Fibroblast of peridontal ligament (primary cell): ENCODE measurements around the gene HMGCR.
"Not testable (repeated sequence)": the region's sequence is repeated elsewhere in the genome, so short reads cannot be mapped to it uniquely, and the experiment has no call there.

Experiments
- DNase-seq: peaks from one replicate; pipeline ENCODE4 v3.0.0-alpha.2; 2010; ENCODE audit errors: extremely low read depth

HMGCR gene

GRCh38 chr5:75336615-75337336, at the start of gene HMGCR:
TSS of gene HMGCR (plus strand) at chr5:75337220. CDS start at chr5:75342606, 5,386 bp downstream.
- DNase-seq: peak; percentile 99

DNA sequence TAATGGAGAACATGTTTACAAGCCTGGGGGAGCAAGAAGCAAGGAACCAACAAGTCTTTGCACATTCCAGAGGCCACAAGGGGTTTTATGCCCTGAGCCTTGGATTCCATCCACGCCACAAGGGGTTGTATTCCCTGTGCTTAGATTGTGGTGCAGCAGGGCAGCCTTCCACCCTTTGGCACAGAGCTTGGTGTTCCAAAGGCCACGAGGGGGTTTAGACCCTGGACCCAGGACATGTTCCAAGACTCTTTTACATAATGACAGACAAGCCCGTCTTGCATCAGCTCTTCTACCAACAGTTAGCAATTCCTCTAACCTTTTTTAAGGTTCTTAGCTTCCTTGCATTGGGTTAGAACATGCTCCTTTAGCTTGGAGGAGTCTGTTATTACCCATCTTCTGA, 45.2 kb upstream of the HMGCR start:
- not testable (repeated sequence) for DNase-seq

DNA sequence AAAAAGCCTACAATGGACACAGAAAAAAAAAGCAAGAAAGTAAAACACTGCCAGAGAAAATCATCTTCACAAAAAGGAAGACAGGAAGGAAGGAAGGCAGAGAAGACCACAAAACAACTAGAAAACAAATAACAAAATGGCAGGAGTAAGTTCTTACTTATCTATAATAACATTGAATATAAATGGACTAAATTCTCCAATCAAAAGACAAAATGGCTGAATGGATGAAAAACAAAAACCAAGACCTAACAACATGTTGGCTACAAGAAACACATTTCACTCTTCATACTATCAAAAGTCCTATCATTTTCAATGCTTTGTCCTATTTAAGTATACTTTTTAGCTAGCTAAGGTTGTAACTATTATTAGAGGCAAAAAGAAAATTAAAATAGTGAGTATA, 36.9 kb upstream of the HMGCR start:
- DNase-seq: no peak

DNA sequence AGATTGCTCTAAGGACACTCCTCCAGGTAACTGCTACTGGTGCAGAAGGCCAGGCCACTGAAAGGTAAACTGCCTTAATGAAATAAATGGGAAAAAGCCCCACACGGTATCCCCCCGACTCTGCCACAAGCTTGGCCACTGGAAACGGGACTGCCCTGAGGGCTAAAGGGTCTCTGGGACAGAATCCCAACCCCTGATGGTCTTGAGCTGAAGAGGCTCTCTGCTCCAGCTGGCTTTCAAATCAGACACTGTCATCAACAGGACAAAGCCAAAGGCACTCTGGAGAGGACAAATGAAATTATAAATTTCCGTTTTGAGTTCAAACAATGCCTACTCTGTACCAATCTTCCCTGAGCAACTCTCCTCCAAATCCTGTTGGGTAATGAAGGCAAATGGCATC, 33.6 kb upstream of the HMGCR start:
- DNase-seq: no peak

GRCh38 chr5:75304486-75304885, 32.5 kb upstream of the HMGCR start:
- DNase-seq: not testable (repeated sequence)

- DNase-seq: peak; percentile 21
Observed at GRCh38 chr5:75306746-75307145, 30.3 kb upstream of the HMGCR start.

DNA sequence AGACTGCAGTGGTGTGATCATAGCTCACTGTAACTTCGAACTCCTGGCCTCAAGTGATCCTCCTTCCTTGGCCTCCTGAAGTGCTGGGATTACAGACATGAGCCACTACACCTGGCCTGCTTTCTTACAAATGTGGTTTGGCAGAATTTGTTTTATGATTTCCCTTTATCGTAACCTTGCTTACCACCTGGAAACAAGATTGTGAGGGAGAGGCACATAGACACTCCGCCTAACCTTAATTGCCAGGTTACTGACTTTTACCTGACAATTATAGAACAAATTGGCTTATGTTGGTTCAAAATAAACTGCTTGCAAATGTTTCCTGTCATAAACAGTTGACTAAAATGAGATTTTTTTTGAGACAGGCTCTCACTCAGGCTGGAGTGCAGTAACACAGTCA, 26.8 kb upstream of the HMGCR start:
- DNase-seq: no peak

DNA sequence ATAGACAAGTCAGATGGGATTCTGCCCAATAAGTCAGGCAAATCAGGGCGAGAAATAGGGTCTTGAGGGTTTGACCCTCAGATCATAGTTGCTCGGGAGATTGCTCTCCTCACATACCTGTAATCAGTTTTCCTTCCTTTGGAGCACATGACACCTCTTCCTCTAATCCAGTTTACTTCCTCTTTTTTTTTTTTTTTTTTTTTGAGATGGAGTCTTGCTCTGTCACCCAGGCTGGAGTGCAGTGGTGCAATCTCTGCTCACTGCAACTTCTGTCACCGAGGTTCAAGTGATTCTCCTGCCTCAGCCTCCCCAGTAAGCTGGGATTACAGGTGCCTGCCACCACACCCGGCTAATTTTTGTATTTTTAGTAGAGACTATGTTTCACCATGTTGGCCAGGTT, 17.9 kb upstream of the HMGCR start:
- DNase-seq: not testable (repeated sequence)

DNA sequence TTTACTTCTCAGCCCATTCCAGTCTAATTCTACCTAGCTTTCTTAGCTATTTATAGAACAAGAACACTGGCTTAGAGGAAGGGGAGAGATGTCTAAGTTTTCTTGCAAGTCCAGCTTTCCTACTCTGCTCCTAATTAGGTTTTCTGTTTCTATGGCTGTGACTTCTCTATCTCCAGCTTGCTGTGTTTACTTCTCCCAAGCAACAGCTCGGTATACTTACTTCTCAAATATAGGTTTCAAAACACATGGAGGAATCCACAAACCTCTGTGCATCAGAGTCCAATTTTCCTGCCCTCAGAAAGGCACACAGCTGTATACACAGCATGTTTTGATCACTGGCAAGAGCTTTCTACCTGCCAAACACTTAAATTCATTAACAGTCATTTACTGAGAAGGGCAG, 17.4 kb upstream of the HMGCR start:
- DNase-seq: no peak

- no peak for DNase-seq
Observed at GRCh38 chr5:75320371-75320770, 16.6 kb upstream of the HMGCR start.

- no peak for DNase-seq
Observed at GRCh38 chr5:75322066-75322465, 15.0 kb upstream of the HMGCR start.

GRCh38 chr5:75324791-75325190, 12.2 kb upstream of the HMGCR start:
- DNase-seq: no peak

DNA sequence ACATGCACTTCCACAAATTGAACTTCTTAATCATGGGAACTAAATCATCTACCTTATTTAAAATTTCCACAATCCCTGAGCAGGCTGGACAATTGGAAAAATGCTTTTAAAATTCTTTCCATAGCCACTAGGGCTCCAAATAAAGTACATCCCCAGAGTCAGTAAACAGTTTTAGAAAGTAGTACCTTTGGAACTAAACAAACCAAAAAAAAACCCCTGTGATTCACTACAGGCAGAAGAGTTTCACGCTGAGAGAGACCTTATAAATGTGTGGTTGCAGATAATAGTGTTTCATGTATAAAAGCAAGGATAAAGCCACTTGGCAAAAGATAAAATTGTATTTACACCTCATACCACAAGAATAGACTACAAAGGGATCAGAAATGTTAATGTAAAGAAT, 11.8 kb upstream of the HMGCR start:
- DNase-seq: no peak

- DNase-seq: no peak
Observed at GRCh38 chr5:75330404-75330803, 6.6 kb upstream of the HMGCR start.

- no peak for DNase-seq
Observed at GRCh38 chr5:75331095-75332090, 5.6 kb upstream of the HMGCR start.

DNA sequence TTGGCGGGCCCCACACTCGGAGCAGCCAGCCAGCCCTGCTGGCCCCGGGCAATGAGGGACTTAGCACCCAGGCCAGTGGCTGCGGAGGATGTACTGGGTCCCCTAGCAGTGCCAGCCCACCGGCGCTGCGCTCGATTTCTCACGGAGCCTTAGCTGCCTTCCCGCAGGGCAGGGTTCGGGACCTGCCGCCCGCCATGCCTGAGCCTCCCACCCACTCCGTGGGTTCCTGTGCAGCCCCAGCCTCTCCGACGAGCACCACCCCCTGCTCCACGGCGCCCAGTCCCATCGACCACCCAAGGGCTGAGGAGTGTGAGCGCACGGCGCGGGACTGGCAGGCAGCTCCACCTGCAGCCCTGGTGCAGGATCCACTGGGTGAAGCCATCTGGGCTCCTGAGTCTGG, 3.3 kb upstream of the HMGCR start:
- not testable (repeated sequence) for DNase-seq

GRCh38 chr5:75334413-75334812, 2.6 kb upstream of the HMGCR start:
- not testable (repeated sequence) for DNase-seq

DNA sequence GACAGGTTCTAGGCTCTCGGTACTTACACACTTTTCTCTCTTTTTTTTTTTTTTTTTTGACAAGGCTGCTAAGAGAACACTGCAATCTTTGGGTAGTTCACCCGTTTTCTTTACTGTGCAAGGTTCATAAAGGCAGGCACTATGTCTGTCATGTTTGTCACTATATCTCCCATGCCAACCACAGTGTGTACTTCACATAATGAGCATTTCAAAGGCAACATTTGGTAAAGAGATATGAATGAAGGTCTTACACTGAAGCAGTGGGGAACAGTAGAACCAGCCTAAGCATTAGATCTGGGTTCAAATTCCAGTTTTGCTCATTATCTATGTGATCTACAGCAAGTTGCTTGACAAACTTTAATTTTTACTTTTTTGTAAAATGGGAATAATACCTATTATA, 1.5 kb upstream of the HMGCR start:
- DNase-seq: no peak

DNA sequence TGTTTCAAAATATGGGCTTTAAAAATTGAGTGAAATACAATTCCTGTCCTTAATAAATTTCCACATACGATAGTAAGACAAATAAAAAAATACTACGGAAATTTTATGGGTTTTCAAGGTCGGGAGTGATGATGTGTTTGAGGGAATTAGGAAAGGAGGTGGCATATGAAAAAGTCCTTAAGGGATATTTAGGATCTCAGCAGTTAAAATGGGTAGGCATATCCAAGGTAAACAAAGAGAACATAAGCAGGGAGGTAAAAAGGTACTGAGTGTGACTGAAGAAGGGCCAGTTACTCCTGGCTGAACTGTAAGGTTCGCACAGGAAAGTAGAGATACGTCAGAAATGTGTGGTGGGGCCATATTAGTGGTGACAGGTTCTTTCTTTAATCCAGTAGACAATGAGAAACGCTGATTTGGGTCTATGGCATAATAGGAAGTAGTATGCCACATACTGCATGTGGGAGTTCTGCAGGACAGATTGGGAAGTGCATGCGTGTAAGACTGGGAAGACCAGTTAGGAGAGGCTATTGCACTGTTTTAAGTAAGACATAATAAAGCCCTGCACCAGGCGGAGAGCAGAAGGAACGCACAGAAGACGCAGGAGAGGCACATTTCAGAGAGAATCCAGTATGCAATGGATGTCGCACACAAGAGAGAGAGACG, 937 bp upstream of the HMGCR start:
- DNase-seq: peak; percentile 89

GRCh38 chr5:75337366-75338021, 474 bp downstream of the HMGCR start:
- peak; percentile 9 for DNase-seq

DNA sequence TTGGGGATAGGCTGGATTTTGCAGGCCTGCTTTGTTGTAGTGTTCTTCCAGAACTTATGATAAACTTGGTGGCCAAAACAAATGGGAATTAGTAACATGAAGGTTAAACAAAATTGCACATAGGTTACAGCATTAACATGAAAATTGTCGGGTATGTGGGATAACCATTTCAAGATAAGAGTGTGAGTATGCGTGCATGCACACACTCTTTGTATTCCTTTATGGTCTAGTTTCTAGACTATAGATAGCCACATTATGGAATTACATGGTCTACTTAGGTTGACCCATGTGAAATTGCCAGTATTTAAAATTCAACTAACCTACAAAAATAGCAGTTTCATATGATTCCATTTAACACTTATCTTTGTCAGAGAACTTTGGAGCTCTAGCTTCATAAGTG, 1.4 kb downstream of the HMGCR start:
- DNase-seq: no peak
